ENCODE results near the gene ASTN1.
"Not testable (repeated sequence)": the region's sequence is repeated elsewhere in the genome, so short reads cannot be mapped to it uniquely, and the experiment has no call there.

Gene ASTN1

DNA sequence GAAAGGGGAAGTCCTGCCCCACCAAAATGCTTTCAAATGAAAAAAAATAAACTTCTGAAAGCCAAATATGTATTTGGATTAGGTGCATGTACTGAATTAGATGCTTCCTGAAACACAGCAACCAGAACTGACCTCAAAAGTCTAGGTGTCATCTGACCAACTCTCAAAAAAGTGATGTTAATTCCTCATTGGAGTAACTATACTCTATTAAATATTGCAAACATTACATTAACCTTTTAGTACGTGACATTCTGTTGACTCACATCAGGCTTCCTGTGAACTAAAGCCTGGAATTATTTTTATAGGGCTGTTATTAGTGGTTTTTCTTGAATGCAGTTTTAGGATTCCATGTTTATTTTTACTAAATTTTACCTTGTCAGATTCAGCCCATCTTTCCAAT is 73.5 kb downstream of the ASTN1 start:
- Histone ChIP-seq H3K4me3 (ENCODE audit: low read length) (no peak overlapping the region), H3K27ac (ENCODE audit: low read length) (no peak overlapping the region), H3K9me3 (ENCODE audit: control insufficient read depth, low read depth, low read length) (no peaks in the 10 kb centered on the region), H3K9ac (ENCODE audit: low read length) (no peak overlapping the region), H3K27me3 (ENCODE audit: control insufficient read depth, insufficient read depth, low read length) (no peaks in the 10 kb centered on the region), H3K4me1 (ENCODE audit: control insufficient read depth, low read depth, low read length) (no peaks in the 10 kb centered on the region), H3K36me3 (ENCODE audit: control insufficient read depth, low read depth, low read length) (no peaks in the 10 kb centered on the region)

DNA sequence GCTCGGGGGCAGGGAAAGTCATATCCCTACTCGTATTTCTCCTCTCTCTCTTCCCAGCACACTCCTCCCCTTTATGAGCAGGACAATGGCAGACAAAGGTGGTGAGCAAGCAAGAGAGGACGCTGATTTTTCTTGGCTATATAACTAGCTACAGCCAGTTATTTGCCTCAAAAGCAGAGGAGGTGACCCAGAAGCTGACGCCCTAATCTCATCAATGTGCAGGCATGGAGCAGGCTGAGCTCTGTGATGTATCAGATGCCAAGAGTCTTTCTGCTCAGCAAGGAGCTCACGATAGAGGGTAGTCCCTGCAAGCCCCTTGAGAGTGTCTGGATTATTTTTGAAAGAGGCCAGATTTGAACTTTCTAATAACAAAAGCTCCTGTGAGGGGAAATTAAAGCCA is 75.5 kb downstream of the ASTN1 start:
- H3K4me3 ChIP-seq (ENCODE audit: low read length): no peak overlapping the region
- no peak overlapping the region for H3K9ac ChIP-seq (ENCODE audit: low read length)
- no peaks in the 10 kb centered on the region for H3K27me3 ChIP-seq (ENCODE audit: control insufficient read depth, insufficient read depth, low read length)
- no peaks in the 10 kb centered on the region for H3K4me1 ChIP-seq (ENCODE audit: control insufficient read depth, low read depth, low read length)
- H3K9me3 ChIP-seq (ENCODE audit: control insufficient read depth, low read depth, low read length): no peaks in the 10 kb centered on the region
- H3K27ac ChIP-seq (ENCODE audit: low read length): no peak overlapping the region
- no peaks in the 10 kb centered on the region for H3K36me3 ChIP-seq (ENCODE audit: control insufficient read depth, low read depth, low read length)

DNA sequence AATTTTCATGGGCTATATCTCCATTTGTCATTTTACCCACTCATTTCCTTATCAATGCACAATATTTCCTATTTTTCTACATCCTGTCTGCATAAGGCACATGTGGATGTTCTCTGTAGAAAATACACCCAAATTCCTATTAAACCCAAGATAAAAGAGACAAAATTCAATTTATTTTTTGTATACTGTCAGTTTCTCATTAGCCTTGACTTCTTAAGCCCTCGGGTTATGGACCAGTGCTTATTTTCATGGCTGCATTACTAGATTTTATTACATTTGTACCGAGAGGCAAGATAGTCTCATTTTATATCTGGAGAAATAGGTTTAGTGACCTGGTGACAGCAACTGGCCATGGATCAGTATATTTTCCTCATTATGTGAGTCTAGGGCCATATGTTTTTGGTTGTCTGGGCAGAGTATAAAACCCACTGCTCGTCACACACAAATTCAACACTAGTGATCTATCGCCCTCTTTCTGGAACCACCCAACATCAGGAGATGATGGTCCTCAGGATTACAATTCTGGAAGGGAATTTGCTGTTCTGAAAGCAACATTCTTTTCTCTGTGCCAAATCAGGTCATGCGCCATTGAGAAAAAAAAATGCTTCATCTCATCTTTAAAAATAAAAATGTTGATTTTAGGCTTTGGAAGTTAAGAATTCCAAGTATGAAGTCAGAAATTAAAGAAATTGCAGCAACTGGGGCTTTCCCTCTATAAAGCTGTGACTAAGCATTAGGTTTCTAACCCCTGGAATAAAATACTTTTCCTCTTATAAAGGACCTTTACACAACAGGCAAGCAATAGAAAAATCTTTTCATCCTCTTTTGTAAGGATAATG is 81.4 kb downstream of the ASTN1 start:
- H3K9ac ChIP-seq (ENCODE audit: low read length): no peak overlapping the region

DNA sequence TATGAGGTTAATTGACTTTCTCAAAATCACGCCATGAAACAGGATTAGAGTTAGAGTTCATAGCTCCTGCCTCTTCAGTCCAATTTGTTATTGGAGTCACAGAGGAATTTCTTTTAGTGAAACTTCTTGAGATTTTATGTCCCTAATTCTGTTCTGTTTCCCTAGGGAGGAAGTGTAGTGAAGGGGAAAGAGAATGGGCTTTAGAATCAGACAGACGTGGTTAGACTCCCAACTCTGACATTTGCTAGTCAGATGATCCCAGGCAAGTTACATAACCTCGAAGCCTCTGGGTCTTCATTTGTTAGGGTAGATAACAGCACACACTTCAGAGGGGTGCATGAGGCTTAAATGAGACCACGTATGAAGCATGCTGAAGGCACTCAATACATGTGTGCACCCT is 83.9 kb downstream of the ASTN1 start:
- Histone ChIP-seq H3K9ac (ENCODE audit: low read length) (no peak overlapping the region), H3K4me3 (ENCODE audit: low read length) (no peak overlapping the region), H3K36me3 (ENCODE audit: control insufficient read depth, low read depth, low read length) (no peaks in the 10 kb centered on the region), H3K27ac (ENCODE audit: low read length) (no peak overlapping the region), H3K4me1 (ENCODE audit: control insufficient read depth, low read depth, low read length) (no peaks in the 10 kb centered on the region), H3K27me3 (ENCODE audit: control insufficient read depth, insufficient read depth, low read length) (no peaks in the 10 kb centered on the region), H3K9me3 (ENCODE audit: control insufficient read depth, low read depth, low read length) (no peaks in the 10 kb centered on the region)

More for the DNA sequence above, 81.4 kb downstream of the ASTN1 start:
- no peak overlapping the region for H3K4me3 ChIP-seq (ENCODE audit: low read length)
- no peaks in the 10 kb centered on the region for H3K4me1 ChIP-seq (ENCODE audit: control insufficient read depth, low read depth, low read length)
- H3K9me3 ChIP-seq (ENCODE audit: control insufficient read depth, low read depth, low read length): no peaks in the 10 kb centered on the region
- H3K36me3 ChIP-seq (ENCODE audit: control insufficient read depth, low read depth, low read length): no peaks in the 10 kb centered on the region
- no peaks in the 10 kb centered on the region for H3K27me3 ChIP-seq (ENCODE audit: control insufficient read depth, insufficient read depth, low read length)
- no peak overlapping the region for H3K27ac ChIP-seq (ENCODE audit: low read length)

DNA sequence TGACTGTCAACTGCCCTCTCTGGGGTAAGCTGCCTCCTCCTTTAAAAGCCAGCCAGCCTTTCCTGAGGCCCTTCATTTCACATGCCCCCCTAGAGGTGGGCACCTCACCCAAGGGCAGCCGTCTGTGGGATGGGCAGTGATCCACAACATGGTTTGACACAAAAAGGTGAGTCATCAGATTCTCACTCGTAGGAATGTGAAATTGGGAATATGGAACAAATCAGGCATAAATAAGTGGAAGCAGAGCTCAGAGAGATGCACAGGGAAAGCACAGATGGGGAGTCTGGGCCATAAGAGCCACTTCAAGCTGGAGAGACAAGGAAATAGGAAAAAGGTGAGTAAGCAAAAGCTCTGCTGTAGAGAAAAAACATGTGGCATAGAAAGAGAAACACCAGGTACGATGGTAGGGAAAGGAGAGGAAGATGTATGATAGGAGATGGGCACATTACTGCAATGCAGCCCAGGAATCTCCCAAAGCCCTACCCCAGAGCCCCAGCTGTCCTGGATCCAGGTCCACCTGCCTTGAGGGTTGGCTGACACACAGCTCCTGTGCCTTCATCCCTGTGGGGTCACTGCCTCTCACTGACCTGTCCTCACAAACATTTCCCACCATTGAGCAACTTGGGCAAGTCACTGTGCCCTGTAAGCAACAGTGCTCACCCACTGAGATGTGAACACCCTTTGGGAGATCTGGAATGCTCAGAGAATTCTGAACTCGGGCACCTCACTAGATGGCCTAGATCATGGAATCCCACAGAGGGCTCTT is 86.6 kb downstream of the ASTN1 start:
- Histone ChIP-seq H3K4me1 (ENCODE audit: control insufficient read depth, low read depth, low read length) (no peaks in the 10 kb centered on the region), H3K9me3 (ENCODE audit: control insufficient read depth, low read depth, low read length) (no peaks in the 10 kb centered on the region), H3K36me3 (ENCODE audit: control insufficient read depth, low read depth, low read length) (no peaks in the 10 kb centered on the region), H3K27me3 (ENCODE audit: control insufficient read depth, insufficient read depth, low read length) (no peaks in the 10 kb centered on the region), H3K4me3 (ENCODE audit: low read length) (no peak overlapping the region), H3K27ac (ENCODE audit: low read length) (no peak overlapping the region), H3K9ac (ENCODE audit: low read length) (no peak overlapping the region)

DNA sequence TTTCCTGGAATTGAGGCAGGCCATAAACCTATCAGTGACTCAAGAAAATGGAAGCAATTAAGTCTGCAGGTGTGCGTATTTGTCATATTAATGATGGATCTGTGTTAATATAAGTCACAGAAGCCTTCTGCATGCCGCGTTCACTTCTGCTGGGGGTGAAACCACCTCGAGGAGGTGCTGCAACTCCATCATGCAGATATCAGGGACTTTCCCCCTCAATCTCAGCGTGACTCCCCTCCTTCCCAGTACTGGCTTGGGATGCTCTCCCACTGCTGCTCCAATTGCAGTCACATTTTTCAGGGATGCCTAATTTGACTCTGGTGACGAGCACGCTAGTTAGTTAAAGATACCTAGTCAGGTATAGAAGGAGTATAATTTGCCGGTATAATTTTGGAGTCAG is 87.5 kb downstream of the ASTN1 start:
- Histone ChIP-seq H3K27ac (ENCODE audit: low read length) (no peak overlapping the region), H3K36me3 (ENCODE audit: control insufficient read depth, low read depth, low read length) (no peaks in the 10 kb centered on the region), H3K4me3 (ENCODE audit: low read length) (no peak overlapping the region), H3K9me3 (ENCODE audit: control insufficient read depth, low read depth, low read length) (no peaks in the 10 kb centered on the region), H3K9ac (ENCODE audit: low read length) (no peak overlapping the region), H3K27me3 (ENCODE audit: control insufficient read depth, insufficient read depth, low read length) (no peaks in the 10 kb centered on the region), H3K4me1 (ENCODE audit: control insufficient read depth, low read depth, low read length) (no peaks in the 10 kb centered on the region)

DNA sequence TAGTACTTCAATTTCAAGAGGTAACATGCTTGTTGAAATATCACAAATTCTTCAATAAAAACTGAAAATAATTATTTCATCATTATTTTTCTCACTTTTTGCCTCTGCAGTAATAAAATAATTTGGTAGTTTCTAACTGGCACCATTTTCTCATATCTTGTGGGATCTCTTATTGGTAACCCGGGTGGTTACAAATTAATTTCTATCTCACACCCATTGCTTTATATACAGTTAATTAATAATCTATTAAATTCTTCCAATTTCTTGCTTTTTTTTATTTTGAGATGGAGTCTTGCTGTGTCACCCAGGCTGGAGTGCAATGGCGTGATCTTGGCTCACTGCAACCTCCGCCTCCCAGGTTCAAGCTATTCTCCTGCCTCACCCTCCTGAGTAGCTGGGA is 89.7 kb downstream of the ASTN1 start:
- H3K4me3 ChIP-seq (ENCODE audit: low read length); H3K36me3 ChIP-seq (ENCODE audit: control insufficient read depth, low read depth, low read length); H3K4me1 ChIP-seq (ENCODE audit: control insufficient read depth, low read depth, low read length); H3K27ac ChIP-seq (ENCODE audit: low read length); H3K9me3 ChIP-seq (ENCODE audit: control insufficient read depth, low read depth, low read length); H3K27me3 ChIP-seq (ENCODE audit: control insufficient read depth, insufficient read depth, low read length); H3K9ac ChIP-seq (ENCODE audit: low read length): not testable (repeated sequence)

- peaks cover 10% of the 10 kb centered on the region for H3K27me3 ChIP-seq (ENCODE audit: control insufficient read depth, insufficient read depth, low read length)
- H3K4me1 ChIP-seq (ENCODE audit: control insufficient read depth, low read depth, low read length): peaks cover 25% of the 10 kb centered on the region
- no peaks in the 10 kb centered on the region for H3K9me3 ChIP-seq (ENCODE audit: control insufficient read depth, low read depth, low read length)
- H3K4me3 ChIP-seq (ENCODE audit: low read length): no peak overlapping the region
- H3K36me3 ChIP-seq (ENCODE audit: control insufficient read depth, low read depth, low read length): no peaks in the 10 kb centered on the region
- H3K9ac ChIP-seq (ENCODE audit: low read length): no peak overlapping the region
- no peak overlapping the region for H3K27ac ChIP-seq (ENCODE audit: low read length)
Measured at GRCh38 chr1:177069490-177069889, 95.0 kb downstream of the ASTN1 start.

DNA sequence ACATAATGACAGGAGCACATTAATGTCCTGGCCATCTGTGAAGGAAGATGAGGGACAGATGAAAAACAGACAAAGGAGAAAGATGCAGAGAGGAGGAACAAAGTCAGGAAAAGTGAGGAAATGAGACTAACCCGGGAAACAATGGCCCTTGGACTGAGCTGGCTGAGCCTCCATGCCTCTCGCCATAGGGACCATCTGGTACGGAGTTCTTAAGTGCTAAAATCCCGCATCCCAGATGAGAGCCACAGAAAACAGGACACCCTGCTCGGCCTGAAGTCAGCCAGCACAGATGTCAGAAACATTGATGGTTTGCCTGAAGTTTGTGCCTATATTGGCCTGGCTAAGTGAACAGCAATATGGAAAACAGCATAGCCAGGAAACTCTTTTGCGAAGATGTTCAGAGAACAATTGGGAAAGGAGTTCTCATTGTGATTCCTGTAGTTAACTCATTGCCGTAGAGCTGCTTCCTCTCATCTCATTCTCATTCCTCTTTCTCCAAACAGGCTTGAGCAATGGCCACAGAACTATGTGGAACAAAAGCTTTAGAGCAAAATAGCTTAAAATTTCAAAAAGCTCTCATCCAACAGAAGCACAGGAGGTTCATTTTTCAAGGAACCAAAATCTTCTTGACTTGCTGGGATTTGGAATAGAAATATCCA is 96.6 kb downstream of the ASTN1 start:
- H3K9ac ChIP-seq (ENCODE audit: low read length): no peak overlapping the region
- no peak overlapping the region for H3K4me3 ChIP-seq (ENCODE audit: low read length)
- no peaks in the 10 kb centered on the region for H3K9me3 ChIP-seq (ENCODE audit: control insufficient read depth, low read depth, low read length)
- H3K4me1 ChIP-seq (ENCODE audit: control insufficient read depth, low read depth, low read length): peaks cover 25% of the 10 kb centered on the region
- no peak overlapping the region for H3K27ac ChIP-seq (ENCODE audit: low read length)
- H3K36me3 ChIP-seq (ENCODE audit: control insufficient read depth, low read depth, low read length): no peaks in the 10 kb centered on the region
- peaks cover 14% of the 10 kb centered on the region for H3K27me3 ChIP-seq (ENCODE audit: control insufficient read depth, insufficient read depth, low read length)

DNA sequence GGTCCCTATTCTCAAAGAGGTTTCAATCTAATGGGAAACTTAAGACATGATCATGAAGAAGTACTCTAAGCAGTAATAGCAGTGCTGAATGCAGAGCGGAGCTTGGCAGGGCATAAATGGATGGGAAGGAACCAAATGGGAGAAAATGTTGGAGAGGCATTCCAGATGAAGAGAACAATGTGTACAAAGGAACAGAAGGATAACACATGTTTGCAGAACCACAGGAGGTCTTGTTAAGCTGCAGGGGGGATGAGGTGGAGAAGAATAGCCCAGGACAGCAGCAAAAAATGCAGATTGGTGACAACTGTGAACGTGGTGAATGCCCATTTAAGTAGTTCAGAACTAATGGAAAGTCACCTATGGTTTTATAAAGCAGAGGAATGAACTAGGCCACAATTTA is 99.1 kb downstream of the ASTN1 start:
- Histone ChIP-seq H3K27me3 (ENCODE audit: control insufficient read depth, insufficient read depth, low read length) (peaks cover 14% of the 10 kb centered on the region), H3K36me3 (ENCODE audit: control insufficient read depth, low read depth, low read length) (no peaks in the 10 kb centered on the region), H3K27ac (ENCODE audit: low read length) (no peak overlapping the region), H3K9ac (ENCODE audit: low read length) (no peak overlapping the region), H3K9me3 (ENCODE audit: control insufficient read depth, low read depth, low read length) (no peaks in the 10 kb centered on the region), H3K4me3 (ENCODE audit: low read length) (no peak overlapping the region), H3K4me1 (ENCODE audit: control insufficient read depth, low read depth, low read length) (peaks cover 25% of the 10 kb centered on the region)

DNA sequence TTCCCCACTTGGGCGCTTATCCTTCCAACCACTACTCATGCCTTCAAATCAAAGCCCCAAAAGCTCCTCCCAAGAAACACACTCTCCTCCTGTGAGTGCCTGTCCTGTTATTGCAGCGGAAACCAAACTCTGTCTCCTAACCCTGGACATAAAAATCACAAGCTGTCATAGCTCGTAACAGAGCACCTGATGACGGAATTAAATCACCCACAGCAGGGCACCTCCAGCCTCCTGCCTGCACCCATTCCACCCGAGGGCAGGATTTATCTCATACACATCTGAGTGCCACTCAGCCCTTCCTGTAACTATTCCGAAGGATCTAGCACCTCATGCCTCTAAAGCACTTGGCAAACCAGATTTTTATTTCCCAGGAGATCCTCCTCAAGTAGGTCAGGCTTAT is 100.9 kb downstream of the ASTN1 start:
- Histone ChIP-seq H3K27me3 (ENCODE audit: control insufficient read depth, insufficient read depth, low read length) (peaks cover 14% of the 10 kb centered on the region), H3K36me3 (ENCODE audit: control insufficient read depth, low read depth, low read length) (no peaks in the 10 kb centered on the region), H3K4me3 (ENCODE audit: low read length) (no peak overlapping the region), H3K4me1 (ENCODE audit: control insufficient read depth, low read depth, low read length) (peaks cover 21% of the 10 kb centered on the region), H3K9me3 (ENCODE audit: control insufficient read depth, low read depth, low read length) (no peaks in the 10 kb centered on the region), H3K27ac (ENCODE audit: low read length) (no peak overlapping the region), H3K9ac (ENCODE audit: low read length) (no peak overlapping the region)
